ACC112 (cell line): ENCODE results near the gene CTBP2.
A peak's percentile ranks its signal among the peaks of the same experiment; 100 is the strongest.

Experiments used
- H2AFZ ChIP-seq: fragments of 200-600 bp; sonication (generic); one replicate; pipeline ENCODE4 v1.6.0; 2017; ENCODE audit warnings: antibody characterized with exemption, low read length; ENCODE audit not compliant: unreplicated experiment
- H3K27ac ChIP-seq: fragments of 200-600 bp; sonication (generic); 2 replicates; pipeline ENCODE4 v1.5.1; 2014; ENCODE audit warnings: low read depth, mild to moderate bottlenecking, antibody characterized with exemption, low read length, moderate library complexity
- H3K27me3 ChIP-seq: fragments of 200-600 bp; sonication (generic); 2 replicates; pipeline ENCODE4 v1.6.1; 2014; ENCODE audit warnings: mild to moderate bottlenecking, antibody characterized with exemption, low read length, moderate library complexity, mixed read lengths; ENCODE audit not compliant: insufficient read depth
- H3K36me3 ChIP-seq: fragments of 200-600 bp; sonication (generic); 2 replicates; pipeline ENCODE4 v1.6.1; 2016; ENCODE audit warnings: mild to moderate bottlenecking, antibody characterized with exemption, low read length, moderate library complexity, mixed read lengths; ENCODE audit not compliant: insufficient read depth
- H3K4me1 ChIP-seq: fragments of 200-600 bp; sonication (generic); one replicate; pipeline ENCODE4 v1.6.1; 2016; ENCODE audit warnings: low read length, mixed read lengths; ENCODE audit not compliant: insufficient read depth, unreplicated experiment, control insufficient read depth
- H3K4me3 ChIP-seq: fragments of 200-600 bp; sonication (generic); 2 replicates; pipeline ENCODE4 v1.5.1; 2014; ENCODE audit warnings: mild to moderate bottlenecking, low read depth, low read length
- H3K79me2 ChIP-seq: fragments of 200-600 bp; sonication (generic); one replicate; pipeline ENCODE4 v1.6.0; 2016; ENCODE audit warnings: low read length; ENCODE audit not compliant: control insufficient read depth, unreplicated experiment, insufficient read depth

CTBP2 gene

DNA sequence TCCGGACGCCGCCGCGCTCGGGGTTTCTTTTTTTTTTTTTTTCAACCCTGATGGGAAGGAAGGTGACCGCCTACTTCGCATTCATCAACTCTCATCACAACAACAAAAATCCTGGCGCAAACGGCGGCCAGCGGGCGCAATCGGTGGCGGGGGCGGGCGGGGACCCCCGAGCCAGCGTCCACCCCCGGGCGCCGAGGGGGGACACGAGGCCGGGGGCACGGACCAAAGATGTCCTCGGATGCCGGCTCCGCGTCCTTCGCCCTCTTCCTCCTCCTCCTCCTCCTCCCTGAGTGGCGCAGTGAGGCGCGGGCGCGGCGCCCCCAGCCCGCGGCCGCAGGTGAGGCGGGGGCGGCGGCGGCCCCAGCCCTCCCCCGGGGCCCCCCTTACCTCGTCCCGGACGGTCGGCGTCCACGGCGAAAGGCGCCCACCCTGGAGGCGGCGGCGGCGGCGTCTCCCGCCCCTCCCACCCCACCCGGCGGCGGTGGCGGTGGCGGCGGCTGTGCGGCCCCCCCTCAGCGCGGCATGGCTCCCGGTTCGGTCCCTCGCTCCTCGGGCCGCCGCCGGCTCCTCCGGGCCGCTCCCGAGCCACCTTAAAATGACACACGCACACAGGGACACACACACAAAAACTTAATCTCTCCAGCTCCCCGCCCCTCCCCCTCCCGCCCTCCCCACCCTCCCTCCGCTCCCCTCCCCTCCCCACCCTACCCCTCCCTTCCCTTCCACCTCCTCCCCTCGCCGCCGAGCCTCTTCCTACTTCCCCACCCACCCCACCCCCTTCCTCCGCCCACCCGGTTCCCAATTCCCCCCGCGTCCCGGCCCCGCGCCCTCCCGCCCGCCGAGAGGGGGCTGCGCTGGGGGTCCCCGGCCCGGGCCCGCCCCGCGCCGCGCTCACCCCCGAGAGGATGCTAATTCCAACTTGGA is at the start of gene CTBP2:
Gene CTBP2, minus strand, starts transcription at position 632 of the 924 bp plus-strand sequence.
- peak within 1 kb of the TSS; percentile 87 for H3K27ac ChIP-seq
- H3K27me3 ChIP-seq, result no peaks in the 10 kb centered on the region
- H3K4me3 ChIP-seq, result peak within 1 kb of the TSS; percentile 95
- peak within 1 kb of the TSS; percentile 99 for H2AFZ ChIP-seq
- peaks cover 26% of the 10 kb centered on the region for H3K4me1 ChIP-seq
- peaks cover 46% of the 10 kb centered on the region for H3K79me2 ChIP-seq
- no peaks in the 10 kb centered on the region for H3K36me3 ChIP-seq

DNA sequence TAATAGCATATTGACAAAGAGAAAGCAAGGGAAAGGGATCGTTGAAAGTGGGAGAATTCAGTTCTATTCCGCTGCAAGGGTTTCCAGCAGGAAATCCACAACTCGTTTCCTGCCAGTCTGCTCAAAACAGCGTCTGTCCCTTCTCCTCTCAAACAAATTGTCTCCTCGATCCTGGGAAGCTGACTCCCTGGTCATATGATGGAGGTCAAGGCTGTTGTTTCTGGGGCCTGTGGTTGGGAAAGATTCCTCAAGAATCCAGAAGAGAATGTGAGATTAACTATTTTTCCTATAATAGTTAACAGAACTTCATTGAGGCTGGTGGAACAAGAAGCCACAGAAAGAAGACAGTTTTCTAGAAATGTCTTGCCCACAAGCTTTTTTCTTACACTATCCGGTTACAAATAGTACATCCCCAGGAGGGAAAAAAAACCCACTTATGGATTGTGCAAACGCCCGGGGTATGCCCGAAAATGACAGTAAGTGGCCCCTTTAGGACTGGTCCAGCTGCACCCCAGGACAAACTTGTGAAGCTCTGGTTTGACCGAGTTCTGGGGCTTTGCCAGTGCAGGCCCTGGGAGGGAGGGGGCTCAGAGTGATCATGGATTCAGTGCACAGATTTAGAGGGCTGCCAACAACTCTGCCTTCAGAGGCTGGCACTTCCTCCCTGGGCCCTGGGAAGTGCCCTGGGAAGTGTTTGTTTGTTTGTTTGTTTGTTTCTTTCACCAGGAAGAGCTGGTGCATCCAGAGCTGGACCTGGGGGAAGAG is 49.4 kb upstream of the CTBP2 start:
- H3K4me3 ChIP-seq, result no peak overlapping the region
- H3K36me3 ChIP-seq, result no peaks in the 10 kb centered on the region
- H3K27ac ChIP-seq, result no peak overlapping the region
- peaks cover 17% of the 10 kb centered on the region; the same call in 1 of the 2 replicates for H3K27me3 ChIP-seq
- no peak overlapping the region for H2AFZ ChIP-seq
- no peaks in the 10 kb centered on the region for H3K4me1 ChIP-seq
- no peaks in the 10 kb centered on the region for H3K79me2 ChIP-seq

DNA sequence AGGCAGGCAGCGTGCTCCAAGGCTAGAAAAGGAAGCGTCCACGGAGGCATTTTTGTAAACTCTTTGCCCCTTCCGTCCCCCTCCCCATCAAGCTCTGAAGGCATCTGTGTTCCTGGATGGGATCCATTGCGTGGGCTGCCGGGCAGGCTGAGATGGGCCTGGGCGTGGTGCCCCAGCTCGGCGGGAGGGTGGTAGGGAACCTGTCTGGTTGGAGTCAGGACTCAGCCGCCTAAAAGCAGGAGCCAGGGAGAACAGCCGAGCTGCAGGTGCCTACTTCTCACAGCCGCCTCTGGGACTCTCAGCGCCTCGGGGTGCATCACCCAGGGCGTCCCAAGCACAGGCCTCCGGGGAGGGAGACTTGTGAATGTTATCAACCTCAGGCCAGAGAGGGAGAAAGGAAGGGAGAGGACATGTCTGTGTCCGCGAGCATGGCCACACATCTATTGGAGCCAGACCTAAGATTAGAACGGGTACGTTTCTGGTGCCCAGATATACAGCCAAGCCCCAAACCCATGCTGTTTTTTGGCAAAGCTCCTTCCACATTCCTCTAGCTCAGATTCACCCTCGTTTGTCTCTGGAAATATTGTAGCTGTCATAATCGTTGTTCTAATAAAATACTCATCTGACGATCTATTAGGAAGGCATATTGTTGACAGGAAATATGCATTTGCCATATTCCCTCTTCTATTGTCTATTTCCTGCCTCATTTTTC is 48.6 kb upstream of the CTBP2 start:
- Histone ChIP-seq H3K27me3 (peaks cover 17% of the 10 kb centered on the region; the same call in 1 of the 2 replicates), H3K27ac (no peak overlapping the region), H2AFZ (no peak overlapping the region), H3K4me3 (no peak overlapping the region), H3K36me3 (no peaks in the 10 kb centered on the region), H3K79me2 (no peaks in the 10 kb centered on the region), H3K4me1 (no peaks in the 10 kb centered on the region)

- Histone ChIP-seq H2AFZ (no peak overlapping the region), H3K4me1 (no peaks in the 10 kb centered on the region), H3K27ac (no peak overlapping the region), H3K36me3 (no peaks in the 10 kb centered on the region), H3K4me3 (no peak overlapping the region), H3K27me3 (peaks cover 5% of the 10 kb centered on the region; the same call in 1 of the 2 replicates), H3K79me2 (no peaks in the 10 kb centered on the region)
Observed at GRCh38 chr10:125206623-125207022, 46.3 kb upstream of the CTBP2 start.

- no peaks in the 10 kb centered on the region for H3K36me3 ChIP-seq
Observed at GRCh38 chr10:125205431-125205830, 45.1 kb upstream of the CTBP2 start.

GRCh38 chr10:125204400-125204799 is 44.0 kb upstream of the CTBP2 start:
- H3K4me1 ChIP-seq, result no peaks in the 10 kb centered on the region
- H2AFZ ChIP-seq, result no peak overlapping the region
- no peak overlapping the region for H3K4me3 ChIP-seq
- no peak overlapping the region for H3K27ac ChIP-seq
- H3K36me3 ChIP-seq, result no peaks in the 10 kb centered on the region
- peaks cover 17% of the 10 kb centered on the region; the same call in 1 of the 2 replicates for H3K27me3 ChIP-seq
- H3K79me2 ChIP-seq, result no peaks in the 10 kb centered on the region

More at GRCh38 chr10:125205431-125205830, 45.1 kb upstream of the CTBP2 start:
- no peak overlapping the region for H3K27ac ChIP-seq
- H3K79me2 ChIP-seq, result no peaks in the 10 kb centered on the region
- H2AFZ ChIP-seq, result no peak overlapping the region
- H3K4me1 ChIP-seq, result no peaks in the 10 kb centered on the region
- H3K4me3 ChIP-seq, result no peak overlapping the region
- peaks cover 11% of the 10 kb centered on the region; the same call in 1 of the 2 replicates for H3K27me3 ChIP-seq

- Histone ChIP-seq H3K36me3 (no peaks in the 10 kb centered on the region), H2AFZ (no peak overlapping the region), H3K27me3 (peaks cover 12% of the 10 kb centered on the region; the same call in 1 of the 2 replicates), H3K4me1 (no peaks in the 10 kb centered on the region), H3K4me3 (no peak overlapping the region), H3K27ac (no peak overlapping the region), H3K79me2 (no peaks in the 10 kb centered on the region)
Observed at GRCh38 chr10:125203186-125203800, 42.9 kb upstream of the CTBP2 start.

DNA sequence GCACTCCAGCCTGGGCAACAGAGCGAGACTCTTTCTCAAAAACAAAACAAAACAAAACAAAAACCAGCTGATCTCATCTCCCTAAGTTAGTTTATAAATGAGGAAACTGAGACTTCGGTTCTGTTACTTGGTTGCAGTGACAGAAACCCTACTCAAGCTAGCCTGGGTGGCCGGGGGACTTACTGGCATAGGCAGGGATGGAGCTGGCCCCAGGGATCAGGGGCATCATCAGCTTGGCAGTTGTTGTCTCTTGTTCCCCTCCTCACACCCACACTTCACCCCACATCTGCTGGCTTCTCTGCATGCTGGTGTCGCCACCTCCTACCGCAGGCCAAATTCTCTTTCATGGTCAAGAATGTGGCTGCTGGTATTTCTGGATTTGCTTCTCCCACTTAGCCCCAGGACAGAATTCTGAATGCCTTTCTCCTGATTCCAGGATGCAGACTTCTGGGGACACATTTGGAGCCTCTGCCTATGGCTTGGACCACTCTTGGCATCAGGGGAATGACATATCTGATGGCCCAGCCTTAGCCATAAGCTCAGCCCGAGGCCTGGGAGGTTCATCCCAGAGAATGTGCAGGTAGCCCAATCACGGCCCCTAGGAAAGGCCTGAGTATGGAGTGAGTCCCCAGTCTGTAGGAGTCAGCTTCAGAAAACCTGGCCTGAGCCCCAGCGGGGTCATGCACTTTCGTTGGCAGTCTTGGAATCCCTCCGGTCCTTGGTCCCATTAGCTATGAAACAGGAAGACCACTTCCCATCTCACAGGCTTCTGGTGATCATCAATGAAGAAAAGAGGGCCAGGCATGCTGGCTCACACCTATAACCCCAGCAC is 41.6 kb upstream of the CTBP2 start:
- Histone ChIP-seq H3K4me3 (no peak overlapping the region), H3K4me1 (no peaks in the 10 kb centered on the region), H3K27ac (no peak overlapping the region), H3K36me3 (no peaks in the 10 kb centered on the region), H3K27me3 (peaks cover 12% of the 10 kb centered on the region; the same call in 1 of the 2 replicates), H2AFZ (no peak overlapping the region), H3K79me2 (no peaks in the 10 kb centered on the region)

- Histone ChIP-seq H2AFZ (no peak overlapping the region), H3K27me3 (peaks cover 12% of the 10 kb centered on the region; the same call in 1 of the 2 replicates), H3K27ac (no peak overlapping the region), H3K36me3 (no peaks in the 10 kb centered on the region), H3K4me1 (no peaks in the 10 kb centered on the region), H3K79me2 (no peaks in the 10 kb centered on the region), H3K4me3 (no peak overlapping the region)
Observed at GRCh38 chr10:125201108-125201524, 40.8 kb upstream of the CTBP2 start.
